Ishikawa (cell line): ENCODE data around the gene COG4.

Experiments
- CREB1 ChIP-seq: IDR thresholded peaks from 2 replicates; pipeline ENCODE4 v1.6.1; 2012; ENCODE audit warnings: low read depth
- EP300 ChIP-seq: IDR thresholded peaks from 2 replicates; pipeline ENCODE4 v1.6.1; 2012; ENCODE audit warnings: borderline replicate concordance
- FOXM1 ChIP-seq: IDR thresholded peaks from 2 replicates; pipeline ENCODE4 v1.6.1; 2012; ENCODE audit warnings: low read depth, borderline replicate concordance
- REST ChIP-seq: IDR thresholded peaks from 2 replicates; pipeline ENCODE4 v1.6.1; 2012; ENCODE audit warnings: low read depth, mild to moderate bottlenecking
- TCF12 ChIP-seq: IDR thresholded peaks from 2 replicates; pipeline ENCODE4 v1.6.1; 2012; ENCODE audit warnings: low read depth
- TEAD4 ChIP-seq: IDR thresholded peaks from 2 replicates; pipeline ENCODE4 v1.6.1; 2012

- no peak for TF ChIP-seq REST
- no peak for TF ChIP-seq TCF12
- no peak for TF ChIP-seq FOXM1
- TF ChIP-seq CREB1 = no peak
- TF ChIP-seq TEAD4 = no peak
- TF ChIP-seq EP300 = no peak
Measured at GRCh38 chr16:70565053-70565452, 41.7 kb upstream of the COG4 start.
